ENCODE measurements around the gene NMBR. TPM values are rescaled to one million over a fixed set of nuclear protein-coding genes. Genes with fewer than 3 reads are reported as not detected.
"Not testable (repeated sequence)": the region's sequence is repeated elsewhere in the genome, so short reads cannot be mapped to it uniquely, and the experiment has no call there.

NMBR gene
- total RNA-seq, 3 donors from 2014 or later: not detected

DNA sequence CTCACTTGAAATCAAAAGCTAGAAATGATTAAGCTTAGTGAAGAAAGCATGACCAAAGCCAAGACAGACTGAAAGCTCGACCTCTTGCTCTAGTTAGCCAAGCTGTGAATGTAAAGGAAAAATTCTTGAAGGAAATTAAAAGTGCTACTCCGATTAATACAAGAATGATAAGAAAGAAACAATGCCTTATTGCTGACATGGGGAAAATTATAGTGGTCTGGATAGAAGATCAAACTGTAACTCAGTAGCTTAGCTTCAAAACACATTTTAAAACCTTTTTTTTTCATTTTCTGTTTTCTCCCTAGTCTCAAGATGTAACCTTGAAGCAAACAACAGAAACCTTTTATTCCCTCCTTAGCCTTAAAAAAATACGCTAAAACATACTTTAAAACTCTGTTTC lies 25.6 kb downstream of the NMBR start:
- no peaks in the 10 kb centered on the region for H3K9me3 ChIP-seq
- ATAC-seq (no peak), DNase-seq (no peak)
- no peak overlapping the region for H3K4me3 ChIP-seq
- TF ChIP-seq, protein P1, sequence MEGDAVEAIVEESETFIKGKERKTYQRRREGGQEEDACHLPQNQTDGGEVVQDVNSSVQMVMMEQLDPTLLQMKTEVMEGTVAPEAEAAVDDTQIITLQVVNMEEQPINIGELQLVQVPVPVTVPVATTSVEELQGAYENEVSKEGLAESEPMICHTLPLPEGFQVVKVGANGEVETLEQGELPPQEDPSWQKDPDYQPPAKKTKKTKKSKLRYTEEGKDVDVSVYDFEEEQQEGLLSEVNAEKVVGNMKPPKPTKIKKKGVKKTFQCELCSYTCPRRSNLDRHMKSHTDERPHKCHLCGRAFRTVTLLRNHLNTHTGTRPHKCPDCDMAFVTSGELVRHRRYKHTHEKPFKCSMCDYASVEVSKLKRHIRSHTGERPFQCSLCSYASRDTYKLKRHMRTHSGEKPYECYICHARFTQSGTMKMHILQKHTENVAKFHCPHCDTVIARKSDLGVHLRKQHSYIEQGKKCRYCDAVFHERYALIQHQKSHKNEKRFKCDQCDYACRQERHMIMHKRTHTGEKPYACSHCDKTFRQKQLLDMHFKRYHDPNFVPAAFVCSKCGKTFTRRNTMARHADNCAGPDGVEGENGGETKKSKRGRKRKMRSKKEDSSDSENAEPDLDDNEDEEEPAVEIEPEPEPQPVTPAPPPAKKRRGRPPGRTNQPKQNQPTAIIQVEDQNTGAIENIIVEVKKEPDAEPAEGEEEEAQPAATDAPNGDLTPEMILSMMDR (IDR thresholded peaks at IDR 0.05): no peak
- H3K4me1 ChIP-seq (ENCODE audit: low read depth): no peaks in the 10 kb centered on the region
- H3K36me3 ChIP-seq (ENCODE audit: low read depth): no peaks in the 10 kb centered on the region
- intact Hi-C loops (cut with DNase I, micrococcal nuclease): no loop called here

DNA sequence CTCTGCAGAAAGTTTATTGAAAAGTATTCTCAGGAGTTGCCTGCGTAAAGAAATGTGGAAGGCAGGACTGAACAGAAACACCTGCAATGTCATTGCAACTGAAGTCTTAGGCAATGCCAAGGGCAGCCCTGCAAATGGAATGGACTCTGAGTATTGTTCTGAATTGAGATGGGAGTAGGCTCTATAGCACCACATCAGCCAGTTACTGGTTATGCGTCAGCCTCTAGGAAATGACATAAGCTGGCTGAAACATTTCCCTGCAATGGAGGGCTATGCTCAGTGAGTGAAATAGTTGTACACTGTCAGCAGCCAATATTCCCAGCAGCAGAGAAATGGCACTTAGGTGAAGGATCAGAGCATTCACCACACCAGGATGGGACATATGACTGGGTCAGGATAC lies 28.0 kb downstream of the NMBR start:
- no peak overlapping the region for H3K4me3 ChIP-seq
- no peak for DNase-seq
- ATAC-seq: no peak
- no peaks in the 10 kb centered on the region for H3K9me3 ChIP-seq
- H3K36me3 ChIP-seq (ENCODE audit: low read depth): no peaks in the 10 kb centered on the region
- intact Hi-C loops (cut with DNase I, micrococcal nuclease): no loop called here
- no peaks in the 10 kb centered on the region for H3K4me1 ChIP-seq (ENCODE audit: low read depth)
- TF ChIP-seq, protein P1 (IDR thresholded peaks at IDR 0.05): no peak

DNA sequence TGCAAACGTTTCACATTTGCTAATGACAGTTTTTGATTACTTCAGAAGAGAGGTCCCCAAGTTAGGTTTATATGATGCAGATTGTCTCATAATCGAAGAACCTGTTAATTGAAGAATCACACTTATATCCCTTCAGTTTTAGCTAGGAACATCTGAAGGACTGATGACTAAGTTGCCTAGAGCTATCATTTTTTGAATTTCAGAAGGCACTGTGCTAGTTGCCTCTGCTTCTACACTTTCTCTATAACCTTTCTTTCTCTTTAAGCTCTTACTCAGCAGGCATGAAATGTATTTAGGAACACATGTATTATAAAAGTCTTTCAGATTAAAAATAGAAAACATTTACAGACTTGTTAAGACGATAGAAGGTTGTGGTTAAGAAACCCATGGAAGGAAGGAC lies 28.6 kb downstream of the NMBR start:
- Histone ChIP-seq H3K4me3 (no peak overlapping the region), H3K4me1 (ENCODE audit: low read depth) (no peaks in the 10 kb centered on the region), H3K9me3 (no peaks in the 10 kb centered on the region), H3K36me3 (ENCODE audit: low read depth) (no peaks in the 10 kb centered on the region)
- TF ChIP-seq, protein P1 (IDR thresholded peaks at IDR 0.05): no peak
- no peak for DNase-seq
- intact Hi-C loops (cut with DNase I, micrococcal nuclease): no loop called here
- ATAC-seq: no peak

DNA sequence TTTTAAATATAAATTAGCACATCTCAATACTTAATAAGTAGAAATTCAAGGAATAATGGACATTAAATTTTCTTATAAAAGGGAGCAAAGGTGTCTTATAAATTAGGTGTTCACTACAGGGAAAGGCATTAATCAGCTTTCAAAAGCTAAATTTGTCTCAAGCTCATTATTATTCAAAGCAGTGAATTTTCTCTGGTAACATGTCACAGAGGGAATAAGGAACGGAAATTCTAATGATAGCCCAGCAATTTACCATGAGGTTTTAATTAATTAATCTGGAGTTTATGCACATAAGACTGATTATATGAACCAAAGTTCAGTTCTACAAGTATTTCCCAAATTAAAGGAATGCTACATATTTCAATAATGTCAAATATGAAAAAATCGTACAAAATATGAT lies 29.6 kb downstream of the NMBR start:
- TF ChIP-seq, protein P1 (IDR thresholded peaks at IDR 0.05): no peak
- Histone ChIP-seq H3K4me3 (no peak overlapping the region), H3K36me3 (ENCODE audit: low read depth) (no peaks in the 10 kb centered on the region), H3K9me3 (no peaks in the 10 kb centered on the region), H3K4me1 (ENCODE audit: low read depth) (no peaks in the 10 kb centered on the region)
- ATAC-seq (no peak), DNase-seq (no peak)
- intact Hi-C loops (cut with DNase I, micrococcal nuclease): no loop called here

DNA sequence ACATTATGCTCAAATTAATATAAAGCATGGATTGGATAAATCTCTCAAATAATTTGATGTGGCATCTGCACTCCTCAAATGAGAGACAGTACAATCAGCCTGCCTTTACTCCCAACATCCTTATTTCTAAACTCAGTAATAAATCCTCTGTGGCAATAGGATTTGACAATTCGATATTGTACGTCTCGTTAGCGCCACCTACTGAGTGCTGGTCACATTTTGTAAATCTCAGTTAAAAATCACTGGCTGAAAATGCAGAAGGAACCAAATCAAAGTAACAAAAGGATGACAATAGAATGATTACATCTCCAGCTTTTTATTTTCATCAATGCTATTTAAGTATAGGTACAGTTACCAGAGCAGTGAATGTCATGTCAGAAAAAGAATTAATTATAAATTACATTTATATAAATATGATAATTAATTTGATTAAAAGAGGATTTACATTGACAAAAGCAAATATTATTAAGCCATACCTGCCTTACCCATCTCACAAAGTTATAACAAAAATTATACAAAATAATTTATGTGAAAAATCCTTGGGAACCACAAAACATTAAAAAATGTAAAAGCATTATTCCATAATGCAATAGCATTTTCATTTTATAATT lies 34.4 kb downstream of the NMBR start:
- no peak for ATAC-seq
- TF ChIP-seq, protein P1 (IDR thresholded peaks at IDR 0.05): peak; percentile 36
- no peak overlapping the region for H3K4me3 ChIP-seq

DNA sequence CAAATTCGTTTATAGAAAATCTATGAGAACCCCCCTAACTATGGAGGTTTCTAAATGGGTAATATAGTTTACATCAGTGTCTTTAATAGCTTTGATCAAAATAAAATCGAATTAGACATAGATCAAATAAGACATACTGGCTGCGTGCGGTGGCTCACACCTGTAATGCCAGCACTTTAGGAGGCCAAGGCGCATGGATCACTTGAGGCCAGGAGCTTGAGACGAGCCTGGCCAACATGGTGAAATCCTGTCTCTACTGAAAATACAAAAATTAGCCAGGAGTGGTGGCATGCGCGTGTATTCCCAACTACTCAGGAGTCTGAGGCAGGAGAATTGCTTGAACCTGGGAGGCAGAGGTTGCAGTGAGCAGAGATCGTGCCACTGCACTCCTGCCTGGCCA lies 36.1 kb downstream of the NMBR start:
- ATAC-seq; DNase-seq; H3K4me1 ChIP-seq (ENCODE audit: low read depth); H3K4me3 ChIP-seq; H3K9me3 ChIP-seq; H3K36me3 ChIP-seq (ENCODE audit: low read depth); intact Hi-C loops (cut with DNase I, micrococcal nuclease): not testable (repeated sequence)

More for the DNA sequence above, 34.4 kb downstream of the NMBR start:
- intact Hi-C loops (cut with DNase I, micrococcal nuclease): no loop called here
- Histone ChIP-seq H3K4me1 (ENCODE audit: low read depth) (no peaks in the 10 kb centered on the region), H3K36me3 (ENCODE audit: low read depth) (no peaks in the 10 kb centered on the region), H3K9me3 (no peaks in the 10 kb centered on the region)
- DNase-seq: peak in 2 of 3 donors; percentile 29 to 83

DNA sequence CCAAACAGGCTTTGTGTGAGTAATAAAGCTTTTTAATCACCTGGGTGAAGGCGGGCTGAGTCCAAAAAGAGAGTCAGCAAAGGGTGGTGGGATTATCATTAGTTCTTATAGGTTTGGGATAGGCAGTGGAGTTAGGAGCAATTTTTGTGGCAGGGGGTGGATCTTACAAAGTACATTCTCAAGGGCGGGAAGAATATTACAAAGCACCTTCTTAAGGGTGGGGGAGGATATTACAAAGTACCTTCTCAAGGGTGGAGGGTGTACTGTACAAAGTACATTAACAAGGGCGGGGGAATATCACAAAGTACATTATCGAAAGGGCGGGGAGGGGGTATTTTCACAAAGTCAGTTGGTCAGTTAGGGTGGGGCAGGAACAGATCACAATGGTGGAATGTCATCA lies 42.1 kb downstream of the NMBR start:
- ATAC-seq; intact Hi-C loops (cut with DNase I, micrococcal nuclease); H3K4me3 ChIP-seq; H3K36me3 ChIP-seq (ENCODE audit: low read depth); H3K4me1 ChIP-seq (ENCODE audit: low read depth); DNase-seq; H3K9me3 ChIP-seq: not testable (repeated sequence)

All from mucosa of descending colon (tissue), 3 donors.